OCI-LY7 (cell line): ENCODE data around the gene WASF2. TPM values are rescaled to one million over a fixed set of nuclear protein-coding genes. Genes with fewer than 3 reads are reported as not detected.

Experiments
- BruUV-seq: library from RNA; stranded (reverse); fragments of 400-500 nt; replicated peaks from 2 replicates; lab custom pipeline; 2021; lab: Mats Ljungman, UMichigan
- CTCF ChIA-PET: fragments of 300-600 bp; sonication (Branson Sonifier 250); formaldehyde crosslinking; loops from one replicate; lab custom pipeline; 2022; ENCODE audit warnings: antibody characterized with exemption; ENCODE audit not compliant: unreplicated experiment; lab: Charles Lee
- POLR2A ChIA-PET: fragments of 300-600 bp; sonication (Branson Sonifier 250); formaldehyde crosslinking; loops from one replicate; lab custom pipeline; 2022; ENCODE audit warnings: antibody characterized with exemption; lab: Charles Lee
- DNase-seq: peaks from one replicate; pipeline ENCODE4 v3.0.0-alpha.2; 2015; ENCODE audit warnings: low spot score
- H2AFZ ChIP-seq: fragments of 200-600 bp; sonication (generic), shearing (Covaris generic); 2 replicates; pipeline ENCODE4 v1.6.1; 2014; ENCODE audit warnings: mild to moderate bottlenecking, antibody characterized with exemption, low read length, moderate library complexity
- H3K27ac ChIP-seq: fragments of 200-600 bp; sonication (generic); 2 replicates; pipeline ENCODE4 v1.5.1; 2014; ENCODE audit warnings: mixed run types, low read depth, mild to moderate bottlenecking, moderate library complexity, low read length, inconsistent platforms; ENCODE audit not compliant: poor library complexity, severe bottlenecking
- H3K36me3 ChIP-seq: fragments of 200-600 bp; sonication (generic); 2 replicates; pipeline ENCODE4 v1.6.1; 2014; ENCODE audit warnings: mild to moderate bottlenecking, antibody characterized with exemption, low read length, moderate library complexity, mixed read lengths; ENCODE audit not compliant: insufficient read depth
- H3K4me1 ChIP-seq: fragments of 200-600 bp; sonication (generic); 2 replicates; pipeline ENCODE4 v1.5.1; 2014; ENCODE audit warnings: mild to moderate bottlenecking, low read length; ENCODE audit not compliant: insufficient read depth, poor library complexity, severe bottlenecking
- H3K4me2 ChIP-seq: fragments of 200-600 bp; sonication (generic); 2 replicates; pipeline ENCODE4 v1.6.1; 2014; ENCODE audit warnings: mild to moderate bottlenecking, low read length
- H3K4me3 ChIP-seq: fragments of 200-600 bp; sonication (generic); 2 replicates; pipeline ENCODE4 v1.5.1; 2014; ENCODE audit warnings: mild to moderate bottlenecking, low read depth, low read length; ENCODE audit not compliant: poor library complexity, severe bottlenecking
- H3K79me2 ChIP-seq: fragments of 200-600 bp; sonication (generic); 2 replicates; pipeline ENCODE4 v1.6.1; 2016; ENCODE audit warnings: low read depth, mild to moderate bottlenecking, low read length, moderate library complexity, mixed read lengths; ENCODE audit not compliant: insufficient read depth
- H3K9me2 ChIP-seq: fragments of 200-600 bp; sonication (generic); 2 replicates; pipeline ENCODE4 v1.6.1; 2016; ENCODE audit warnings: mild to moderate bottlenecking, low read length, mixed read lengths; ENCODE audit not compliant: insufficient read depth
- H3K9me3 ChIP-seq: fragments of 200-600 bp; sonication (generic); 2 replicates; pipeline ENCODE4 v1.6.1; 2014; ENCODE audit warnings: mild to moderate bottlenecking, mixed run types, low read length, mixed read lengths
- H4K20me1 ChIP-seq: fragments of 200-600 bp; sonication (generic); 2 replicates; pipeline ENCODE4 v1.6.1; 2014; ENCODE audit warnings: mild to moderate bottlenecking, antibody characterized with exemption, low read length, moderate library complexity, mixed read lengths; ENCODE audit not compliant: insufficient read depth
- EZH2phosphoT487 ChIP-seq: fragments of 200-600 bp; sonication (generic); IDR thresholded peaks from 2 replicates; pipeline ENCODE4 v1.6.1; 2018; ENCODE audit warnings: low read depth, borderline replicate concordance, mild to moderate bottlenecking, mixed run types, antibody characterized with exemption, low read length, moderate library complexity, mixed read lengths
- intact Hi-C: fragments of 100-400 bp; cut with micrococcal nuclease; formaldehyde crosslinking; loops from one replicate; pipeline ENCODE4 v1.10.0; 2022; ENCODE audit not compliant: unreplicated experiment
- total RNA-seq, 2 experiments: library from RNA; depleted of rRNA in 1 of 2; stranded (reverse); fragments of >200 nt in 1 of 2; shearing (Covaris generic) in 1 of 2; gene quantifications; 2 replicates each; pipeline ENCODE4 v1.2.3, GENCODE V29; 2014 to 2022
- TF ChIP-seq, protein P1 (sequence below): fragments of 200-600 bp; sonication (generic); conservative IDR thresholded peaks from 2 replicates; pipeline ENCODE4 v1.5.1; 2014; ENCODE audit warnings: mild to moderate bottlenecking, antibody characterized with exemption, low read length, moderate library complexity, mixed read lengths

The WASF2 gene
- total RNA-seq, 2 experiments from 2014 or later = 26.9 to 106 TPM

- intact Hi-C loops = no loop called here
- POLR2A ChIA-PET = interaction anchor here (1.2 to 3.3 kb wide), 3 partner anchors 10 to 36 kb away, joined by 3 to 24 read pairs (median 4); no protein-coding TSS in a partner anchor
- DNase-seq = no peak
- no peak overlapping the region for H3K4me3 ChIP-seq
- no peak overlapping the region for H3K27ac ChIP-seq
- H4K20me1 ChIP-seq = no peaks in the 10 kb centered on the region; the same call in 1 of the 2 replicates
- peaks cover 71% of the 10 kb centered on the region for H3K79me2 ChIP-seq
- peaks cover 58% of the 10 kb centered on the region for H3K4me1 ChIP-seq
- peaks cover 16% of the 10 kb centered on the region for H3K36me3 ChIP-seq
- TF ChIP-seq EZH2phosphoT487 = no peak
- TF ChIP-seq, protein P1, sequence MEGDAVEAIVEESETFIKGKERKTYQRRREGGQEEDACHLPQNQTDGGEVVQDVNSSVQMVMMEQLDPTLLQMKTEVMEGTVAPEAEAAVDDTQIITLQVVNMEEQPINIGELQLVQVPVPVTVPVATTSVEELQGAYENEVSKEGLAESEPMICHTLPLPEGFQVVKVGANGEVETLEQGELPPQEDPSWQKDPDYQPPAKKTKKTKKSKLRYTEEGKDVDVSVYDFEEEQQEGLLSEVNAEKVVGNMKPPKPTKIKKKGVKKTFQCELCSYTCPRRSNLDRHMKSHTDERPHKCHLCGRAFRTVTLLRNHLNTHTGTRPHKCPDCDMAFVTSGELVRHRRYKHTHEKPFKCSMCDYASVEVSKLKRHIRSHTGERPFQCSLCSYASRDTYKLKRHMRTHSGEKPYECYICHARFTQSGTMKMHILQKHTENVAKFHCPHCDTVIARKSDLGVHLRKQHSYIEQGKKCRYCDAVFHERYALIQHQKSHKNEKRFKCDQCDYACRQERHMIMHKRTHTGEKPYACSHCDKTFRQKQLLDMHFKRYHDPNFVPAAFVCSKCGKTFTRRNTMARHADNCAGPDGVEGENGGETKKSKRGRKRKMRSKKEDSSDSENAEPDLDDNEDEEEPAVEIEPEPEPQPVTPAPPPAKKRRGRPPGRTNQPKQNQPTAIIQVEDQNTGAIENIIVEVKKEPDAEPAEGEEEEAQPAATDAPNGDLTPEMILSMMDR = no peak
- CTCF ChIA-PET = interaction anchor here (0.6 kb wide), 1 partner anchor 36 kb away, joined by 3 read pairs; no protein-coding TSS in a partner anchor
- H2AFZ ChIP-seq = no peak overlapping the region
- H3K9me3 ChIP-seq = no peaks in the 10 kb centered on the region
- no peak overlapping the region for H3K4me2 ChIP-seq
- BruUV-seq = no TSS peak
- H3K9me2 ChIP-seq = no peaks in the 10 kb centered on the region
Observed at GRCh38 chr1:27446496-27447020, 43.4 kb downstream of the WASF2 start.

DNA sequence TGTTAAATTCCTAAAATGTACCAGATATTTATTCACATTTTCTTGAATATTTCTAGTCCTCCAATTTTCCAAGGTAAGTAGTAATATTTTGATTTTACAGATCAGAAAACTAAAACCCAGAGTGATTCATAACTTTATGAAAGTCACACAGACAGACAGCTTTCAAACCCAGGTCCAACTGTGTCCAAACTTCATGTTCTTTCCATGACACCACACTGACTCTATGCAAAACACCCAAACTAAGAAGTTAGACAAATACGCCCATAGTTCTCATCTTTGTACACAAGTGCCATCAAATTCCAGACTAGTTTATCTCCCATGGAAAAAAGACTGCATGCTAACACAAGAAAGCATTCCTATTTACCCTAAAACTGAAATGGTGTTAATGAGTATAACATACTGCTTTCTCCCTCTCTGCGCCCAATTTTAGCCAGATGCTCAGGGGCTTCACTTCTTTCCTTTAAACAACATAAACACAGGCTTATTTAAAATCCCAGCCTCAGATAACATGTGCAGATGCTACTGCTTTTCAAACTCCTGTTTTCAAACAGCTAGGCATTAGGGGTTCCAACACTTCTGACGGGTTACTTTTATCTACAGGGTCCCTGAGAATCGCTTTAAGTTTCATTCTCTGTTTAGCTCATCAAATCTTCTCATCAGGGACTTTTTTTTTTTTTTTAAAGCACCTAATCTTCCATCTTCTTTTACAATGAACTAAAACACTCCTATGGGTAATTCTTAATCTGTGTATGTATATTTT is 44.6 kb downstream of the WASF2 start:
- Histone ChIP-seq H3K9me3 (no peaks in the 10 kb centered on the region), H3K36me3 (peaks cover 16% of the 10 kb centered on the region), H3K4me2 (peak overlapping the region; percentile 67), H3K27ac (peak overlapping the region; percentile 12), H3K9me2 (no peaks in the 10 kb centered on the region), H3K4me3 (peak overlapping the region; percentile 32), H4K20me1 (no peaks in the 10 kb centered on the region; the same call in 1 of the 2 replicates), H2AFZ (no peak overlapping the region), H3K4me1 (peaks cover 60% of the 10 kb centered on the region), H3K79me2 (peaks cover 69% of the 10 kb centered on the region)
- intact Hi-C loops = no loop called here
- POLR2A ChIA-PET = interaction anchor here (0.5 to 3.3 kb wide), 9 partner anchors 9 to 693 kb away, joined by 3 to 24 read pairs (median 4); partner anchors contain the start of gene WASF2
- TF ChIP-seq, protein P1 = no peak
- no peak for TF ChIP-seq EZH2phosphoT487
- peak; percentile 31 for DNase-seq
- CTCF ChIA-PET = interaction anchor here (1.1 kb wide), 1 partner anchor 34 kb away, joined by 3 read pairs; no protein-coding TSS in a partner anchor
- BruUV-seq = no TSS peak
